WTC11 (cell line): ENCODE data around the gene SF3B4. TPM values are rescaled to one million over a fixed set of nuclear protein-coding genes. Genes with fewer than 3 reads are reported as not detected.

Experiments
- ATAC-seq: fragments of 200-7000 bp; cut with Tn5 transposase; 2 replicates; pipeline ENCODE4 v1.10.0; 2021; ENCODE audit warnings: mild to moderate bottlenecking, moderate library complexity
- CTCF ChIA-PET: fragments of 300-600 bp; sonication (Branson Sonifier 250); formaldehyde crosslinking; loops from one replicate; lab custom pipeline; 2021; ENCODE audit warnings: antibody characterized with exemption; lab: Charles Lee
- POLR2A ChIA-PET: fragments of 350-600 bp; sonication (Branson Sonifier 250); formaldehyde crosslinking; loops from one replicate; lab custom pipeline; 2021; ENCODE audit warnings: antibody characterized with exemption; lab: Charles Lee
- DNase-seq: peaks from one replicate; pipeline ENCODE4 v3.0.0; 2021; ENCODE audit warnings: low spot score
- H3K27ac Mint-ChIP-seq: 2 replicates; pipeline ENCODE4 v1.8.0; 2021; ENCODE audit warnings: mixed read lengths
- H3K27me3 Mint-ChIP-seq: 2 replicates; pipeline ENCODE4 v1.8.0; 2021; ENCODE audit warnings: low read depth, mild to moderate bottlenecking, moderate library complexity, mixed read lengths
- H3K36me3 Mint-ChIP-seq: 2 replicates; pipeline ENCODE4 v1.8.0; 2021; ENCODE audit warnings: mixed read lengths
- H3K4me1 Mint-ChIP-seq: 2 replicates; pipeline ENCODE4 v1.8.0; 2022; ENCODE audit warnings: mixed read lengths
- H3K4me3 Mint-ChIP-seq: 2 replicates; pipeline ENCODE4 v1.8.0; 2021; ENCODE audit warnings: mild to moderate bottlenecking, moderate library complexity, mixed read lengths
- H3K9me3 Mint-ChIP-seq: 2 replicates; pipeline ENCODE4 v1.8.0; 2021; ENCODE audit warnings: mixed read lengths
- GABPB1 ChIP-seq: sonication (generic); formaldehyde crosslinking; IDR thresholded peaks from 2 replicates; pipeline ENCODE4 v1.8.1; 2023; ENCODE audit warnings: mild to moderate bottlenecking, missing genetic modification reagents
- IRF2 ChIP-seq: sonication (generic); formaldehyde crosslinking; IDR thresholded peaks from 2 replicates; pipeline ENCODE4 v1.8.0; 2022; ENCODE audit warnings: low read depth, missing genetic modification reagents, borderline replicate concordance
- KAT7 ChIP-seq: sonication (generic); formaldehyde crosslinking; IDR thresholded peaks from 2 replicates; pipeline ENCODE4 v1.8.1; 2023; ENCODE audit warnings: missing genetic modification reagents, mild to moderate bottlenecking, borderline replicate concordance
- NFATC4 ChIP-seq: fragments of 250-450 bp; sonication (Bioruptor Pico); IDR thresholded peaks from 2 replicates; pipeline ENCODE4 v1.9.0; 2021; ENCODE audit warnings: mild to moderate bottlenecking
- RELA ChIP-seq: sonication (generic); formaldehyde crosslinking; IDR thresholded peaks from 2 replicates; pipeline ENCODE4 v1.8.1; 2022; ENCODE audit warnings: missing genetic modification reagents, mild to moderate bottlenecking, borderline replicate concordance
- TP53 ChIP-seq: sonication (generic); formaldehyde crosslinking; IDR thresholded peaks from 2 replicates; pipeline ENCODE4 v1.8.1; 2023; ENCODE audit warnings: mild to moderate bottlenecking, missing genetic modification reagents
- ZNF121 ChIP-seq: sonication (generic); formaldehyde crosslinking; IDR thresholded peaks from 2 replicates; pipeline ENCODE4 v1.8.0; 2023; ENCODE audit warnings: missing genetic modification reagents
- ZNF263 ChIP-seq: sonication (generic); formaldehyde crosslinking; IDR thresholded peaks from 2 replicates; pipeline ENCODE4 v1.8.1; 2022; ENCODE audit warnings: low read depth, mild to moderate bottlenecking, moderate library complexity, missing genetic modification reagents
- ZNF416 ChIP-seq: fragments of 250-450 bp; sonication (Bioruptor Pico); IDR thresholded peaks from 2 replicates; pipeline ENCODE4 v1.9.0; 2021; ENCODE audit warnings: mild to moderate bottlenecking, inconsistent platforms
- ZNF671 ChIP-seq: fragments of 250-450 bp; sonication (Bioruptor Pico); IDR thresholded peaks from 2 replicates; pipeline ENCODE4 v1.8.0; 2021; ENCODE audit warnings: mild to moderate bottlenecking
- total RNA-seq: library from RNA; stranded (reverse); gene quantifications from 3 replicates; pipeline ENCODE4 v1.2.3, GENCODE V29; 2021
- TF ChIP-seq, protein P1 (sequence below): fragments of 250-450 bp; sonication (Bioruptor Pico); IDR thresholded peaks from 2 replicates; pipeline ENCODE4 v1.8.0; 2021; ENCODE audit warnings: mild to moderate bottlenecking
- TF ChIP-seq, protein P2 (sequence below): sonication (generic); formaldehyde crosslinking; IDR thresholded peaks from 2 replicates; pipeline ENCODE4 v1.8.1; 2023; ENCODE audit warnings: mild to moderate bottlenecking, missing genetic modification reagents, borderline replicate concordance
- TF ChIP-seq, protein P3 (sequence below): sonication (generic); formaldehyde crosslinking; IDR thresholded peaks from 2 replicates; pipeline ENCODE4 v1.8.1; 2023; ENCODE audit warnings: mild to moderate bottlenecking, missing genetic modification reagents
- TF ChIP-seq, protein P4 (sequence below): fragments of 250-450 bp; sonication (Bioruptor Pico); IDR thresholded peaks from 2 replicates; pipeline ENCODE4 v1.9.0; 2021; ENCODE audit warnings: mild to moderate bottlenecking, borderline replicate concordance
- TF ChIP-seq, protein P5 (sequence below): sonication (generic); formaldehyde crosslinking; IDR thresholded peaks from 2 replicates; pipeline ENCODE4 v1.8.0; 2022; ENCODE audit warnings: mild to moderate bottlenecking, missing genetic modification reagents
- TF ChIP-seq, protein P6 (sequence below): sonication (generic); formaldehyde crosslinking; IDR thresholded peaks from 2 replicates; pipeline ENCODE4 v1.8.1; 2023; ENCODE audit warnings: mild to moderate bottlenecking, moderate library complexity, missing genetic modification reagents

SF3B4 gene
- total RNA-seq, 1 experiment from 2014 or later = 90.1 TPM

DNA sequence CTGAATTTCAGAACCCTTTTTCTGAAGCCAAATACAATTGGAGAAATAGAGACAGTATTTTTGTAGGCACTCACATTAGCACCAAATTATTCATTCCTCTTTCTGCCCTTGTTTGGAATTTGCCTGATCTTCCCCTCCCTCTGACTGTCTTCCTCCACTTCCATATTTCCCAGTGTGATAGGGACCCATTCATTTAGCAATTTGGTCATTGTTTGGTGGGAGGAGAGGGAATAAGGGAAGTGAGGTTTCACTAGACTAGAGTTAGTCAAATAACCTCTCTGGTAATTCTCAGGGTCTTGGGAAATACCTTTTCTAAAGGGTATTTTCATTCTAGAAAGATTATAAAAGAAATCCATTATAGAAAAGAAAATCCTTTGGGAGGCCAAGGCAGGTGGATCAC lies 40.0 kb upstream of the SF3B4 start:
- CTCF ChIA-PET = no interaction called here
- Mint-ChIP-seq H3K4me1 (no peaks in the 10 kb centered on the region), H3K4me3 (no peak overlapping the region), H3K27ac (no peak overlapping the region), H3K36me3 (peaks cover 43% of the 10 kb centered on the region), H3K9me3 (no peaks in the 10 kb centered on the region), H3K27me3 (no peaks in the 10 kb centered on the region)
- POLR2A ChIA-PET = interaction anchor here (0.7 kb wide), 2 partner anchors 43 to 113 kb away, joined by 5 to 6 read pairs; no protein-coding TSS in a partner anchor
- TF ChIP-seq TP53 (CRISPR knock-in tag) = no peak
- TF ChIP-seq RELA (CRISPR knock-in tag) = no peak
- TF ChIP-seq, protein P1, sequence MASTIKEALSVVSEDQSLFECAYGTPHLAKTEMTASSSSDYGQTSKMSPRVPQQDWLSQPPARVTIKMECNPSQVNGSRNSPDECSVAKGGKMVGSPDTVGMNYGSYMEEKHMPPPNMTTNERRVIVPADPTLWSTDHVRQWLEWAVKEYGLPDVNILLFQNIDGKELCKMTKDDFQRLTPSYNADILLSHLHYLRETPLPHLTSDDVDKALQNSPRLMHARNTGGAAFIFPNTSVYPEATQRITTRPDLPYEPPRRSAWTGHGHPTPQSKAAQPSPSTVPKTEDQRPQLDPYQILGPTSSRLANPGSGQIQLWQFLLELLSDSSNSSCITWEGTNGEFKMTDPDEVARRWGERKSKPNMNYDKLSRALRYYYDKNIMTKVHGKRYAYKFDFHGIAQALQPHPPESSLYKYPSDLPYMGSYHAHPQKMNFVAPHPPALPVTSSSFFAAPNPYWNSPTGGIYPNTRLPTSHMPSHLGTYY (CRISPR knock-in tag) = no peak
- TF ChIP-seq, protein P2, sequence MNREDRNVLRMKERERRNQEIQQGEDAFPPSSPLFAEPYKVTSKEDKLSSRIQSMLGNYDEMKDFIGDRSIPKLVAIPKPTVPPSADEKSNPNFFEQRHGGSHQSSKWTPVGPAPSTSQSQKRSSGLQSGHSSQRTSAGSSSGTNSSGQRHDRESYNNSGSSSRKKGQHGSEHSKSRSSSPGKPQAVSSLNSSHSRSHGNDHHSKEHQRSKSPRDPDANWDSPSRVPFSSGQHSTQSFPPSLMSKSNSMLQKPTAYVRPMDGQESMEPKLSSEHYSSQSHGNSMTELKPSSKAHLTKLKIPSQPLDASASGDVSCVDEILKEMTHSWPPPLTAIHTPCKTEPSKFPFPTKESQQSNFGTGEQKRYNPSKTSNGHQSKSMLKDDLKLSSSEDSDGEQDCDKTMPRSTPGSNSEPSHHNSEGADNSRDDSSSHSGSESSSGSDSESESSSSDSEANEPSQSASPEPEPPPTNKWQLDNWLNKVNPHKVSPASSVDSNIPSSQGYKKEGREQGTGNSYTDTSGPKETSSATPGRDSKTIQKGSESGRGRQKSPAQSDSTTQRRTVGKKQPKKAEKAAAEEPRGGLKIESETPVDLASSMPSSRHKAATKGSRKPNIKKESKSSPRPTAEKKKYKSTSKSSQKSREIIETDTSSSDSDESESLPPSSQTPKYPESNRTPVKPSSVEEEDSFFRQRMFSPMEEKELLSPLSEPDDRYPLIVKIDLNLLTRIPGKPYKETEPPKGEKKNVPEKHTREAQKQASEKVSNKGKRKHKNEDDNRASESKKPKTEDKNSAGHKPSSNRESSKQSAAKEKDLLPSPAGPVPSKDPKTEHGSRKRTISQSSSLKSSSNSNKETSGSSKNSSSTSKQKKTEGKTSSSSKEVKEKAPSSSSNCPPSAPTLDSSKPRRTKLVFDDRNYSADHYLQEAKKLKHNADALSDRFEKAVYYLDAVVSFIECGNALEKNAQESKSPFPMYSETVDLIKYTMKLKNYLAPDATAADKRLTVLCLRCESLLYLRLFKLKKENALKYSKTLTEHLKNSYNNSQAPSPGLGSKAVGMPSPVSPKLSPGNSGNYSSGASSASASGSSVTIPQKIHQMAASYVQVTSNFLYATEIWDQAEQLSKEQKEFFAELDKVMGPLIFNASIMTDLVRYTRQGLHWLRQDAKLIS = no peak
- TF ChIP-seq NFATC4 (CRISPR knock-in tag) = no peak
- TF ChIP-seq IRF2 (CRISPR knock-in tag) = no peak
- TF ChIP-seq ZNF416 (CRISPR knock-in tag) = no peak
- TF ChIP-seq GABPB1 (CRISPR knock-in tag) = no peak
- ATAC-seq = no peak
- DNase-seq = no peak

DNA sequence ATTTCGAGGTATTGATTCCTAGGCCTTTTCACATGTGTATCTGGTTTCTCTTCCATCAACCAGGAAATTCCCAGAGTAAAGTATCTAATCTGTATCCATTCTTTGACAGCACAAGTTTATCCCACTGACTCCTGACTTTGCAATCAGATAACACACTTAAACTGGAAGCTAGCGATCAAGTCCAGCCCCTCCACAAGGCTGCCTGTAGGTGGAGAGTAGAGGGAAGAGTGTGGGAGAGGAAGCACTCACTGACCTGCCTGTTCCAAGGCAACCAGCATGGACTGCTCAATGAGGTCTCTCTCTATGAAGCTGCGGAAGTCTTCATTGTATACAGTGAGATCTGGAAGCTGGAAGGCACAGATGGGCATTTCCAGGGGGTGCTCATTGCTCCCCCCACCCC lies 39.4 kb upstream of the SF3B4 start:
- H3K36me3 Mint-ChIP-seq = peaks cover 43% of the 10 kb centered on the region
- ATAC-seq = peak; percentile 41; the same call in 1 of the 2 replicates
- CTCF ChIA-PET = no interaction called here
- TF ChIP-seq, protein P3, sequence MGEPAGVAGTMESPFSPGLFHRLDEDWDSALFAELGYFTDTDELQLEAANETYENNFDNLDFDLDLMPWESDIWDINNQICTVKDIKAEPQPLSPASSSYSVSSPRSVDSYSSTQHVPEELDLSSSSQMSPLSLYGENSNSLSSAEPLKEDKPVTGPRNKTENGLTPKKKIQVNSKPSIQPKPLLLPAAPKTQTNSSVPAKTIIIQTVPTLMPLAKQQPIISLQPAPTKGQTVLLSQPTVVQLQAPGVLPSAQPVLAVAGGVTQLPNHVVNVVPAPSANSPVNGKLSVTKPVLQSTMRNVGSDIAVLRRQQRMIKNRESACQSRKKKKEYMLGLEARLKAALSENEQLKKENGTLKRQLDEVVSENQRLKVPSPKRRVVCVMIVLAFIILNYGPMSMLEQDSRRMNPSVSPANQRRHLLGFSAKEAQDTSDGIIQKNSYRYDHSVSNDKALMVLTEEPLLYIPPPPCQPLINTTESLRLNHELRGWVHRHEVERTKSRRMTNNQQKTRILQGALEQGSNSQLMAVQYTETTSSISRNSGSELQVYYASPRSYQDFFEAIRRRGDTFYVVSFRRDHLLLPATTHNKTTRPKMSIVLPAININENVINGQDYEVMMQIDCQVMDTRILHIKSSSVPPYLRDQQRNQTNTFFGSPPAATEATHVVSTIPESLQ = no peak
- TF ChIP-seq, protein P4, sequence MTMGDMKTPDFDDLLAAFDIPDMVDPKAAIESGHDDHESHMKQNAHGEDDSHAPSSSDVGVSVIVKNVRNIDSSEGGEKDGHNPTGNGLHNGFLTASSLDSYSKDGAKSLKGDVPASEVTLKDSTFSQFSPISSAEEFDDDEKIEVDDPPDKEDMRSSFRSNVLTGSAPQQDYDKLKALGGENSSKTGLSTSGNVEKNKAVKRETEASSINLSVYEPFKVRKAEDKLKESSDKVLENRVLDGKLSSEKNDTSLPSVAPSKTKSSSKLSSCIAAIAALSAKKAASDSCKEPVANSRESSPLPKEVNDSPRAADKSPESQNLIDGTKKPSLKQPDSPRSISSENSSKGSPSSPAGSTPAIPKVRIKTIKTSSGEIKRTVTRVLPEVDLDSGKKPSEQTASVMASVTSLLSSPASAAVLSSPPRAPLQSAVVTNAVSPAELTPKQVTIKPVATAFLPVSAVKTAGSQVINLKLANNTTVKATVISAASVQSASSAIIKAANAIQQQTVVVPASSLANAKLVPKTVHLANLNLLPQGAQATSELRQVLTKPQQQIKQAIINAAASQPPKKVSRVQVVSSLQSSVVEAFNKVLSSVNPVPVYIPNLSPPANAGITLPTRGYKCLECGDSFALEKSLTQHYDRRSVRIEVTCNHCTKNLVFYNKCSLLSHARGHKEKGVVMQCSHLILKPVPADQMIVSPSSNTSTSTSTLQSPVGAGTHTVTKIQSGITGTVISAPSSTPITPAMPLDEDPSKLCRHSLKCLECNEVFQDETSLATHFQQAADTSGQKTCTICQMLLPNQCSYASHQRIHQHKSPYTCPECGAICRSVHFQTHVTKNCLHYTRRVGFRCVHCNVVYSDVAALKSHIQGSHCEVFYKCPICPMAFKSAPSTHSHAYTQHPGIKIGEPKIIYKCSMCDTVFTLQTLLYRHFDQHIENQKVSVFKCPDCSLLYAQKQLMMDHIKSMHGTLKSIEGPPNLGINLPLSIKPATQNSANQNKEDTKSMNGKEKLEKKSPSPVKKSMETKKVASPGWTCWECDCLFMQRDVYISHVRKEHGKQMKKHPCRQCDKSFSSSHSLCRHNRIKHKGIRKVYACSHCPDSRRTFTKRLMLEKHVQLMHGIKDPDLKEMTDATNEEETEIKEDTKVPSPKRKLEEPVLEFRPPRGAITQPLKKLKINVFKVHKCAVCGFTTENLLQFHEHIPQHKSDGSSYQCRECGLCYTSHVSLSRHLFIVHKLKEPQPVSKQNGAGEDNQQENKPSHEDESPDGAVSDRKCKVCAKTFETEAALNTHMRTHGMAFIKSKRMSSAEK (CRISPR knock-in tag) = no peak
- TF ChIP-seq ZNF121 (CRISPR knock-in tag) = no peak
- TF ChIP-seq ZNF263 (CRISPR knock-in tag) = no peak
- TF ChIP-seq KAT7 (CRISPR knock-in tag) = no peak
- TF ChIP-seq, protein P5, sequence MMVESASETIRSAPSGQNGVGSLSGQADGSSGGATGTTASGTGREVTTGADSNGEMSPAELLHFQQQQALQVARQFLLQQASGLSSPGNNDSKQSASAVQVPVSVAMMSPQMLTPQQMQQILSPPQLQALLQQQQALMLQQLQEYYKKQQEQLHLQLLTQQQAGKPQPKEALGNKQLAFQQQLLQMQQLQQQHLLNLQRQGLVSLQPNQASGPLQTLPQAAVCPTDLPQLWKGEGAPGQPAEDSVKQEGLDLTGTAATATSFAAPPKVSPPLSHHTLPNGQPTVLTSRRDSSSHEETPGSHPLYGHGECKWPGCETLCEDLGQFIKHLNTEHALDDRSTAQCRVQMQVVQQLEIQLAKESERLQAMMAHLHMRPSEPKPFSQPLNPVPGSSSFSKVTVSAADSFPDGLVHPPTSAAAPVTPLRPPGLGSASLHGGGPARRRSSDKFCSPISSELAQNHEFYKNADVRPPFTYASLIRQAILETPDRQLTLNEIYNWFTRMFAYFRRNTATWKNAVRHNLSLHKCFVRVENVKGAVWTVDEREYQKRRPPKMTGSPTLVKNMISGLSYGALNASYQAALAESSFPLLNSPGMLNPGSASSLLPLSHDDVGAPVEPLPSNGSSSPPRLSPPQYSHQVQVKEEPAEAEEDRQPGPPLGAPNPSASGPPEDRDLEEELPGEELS (CRISPR knock-in tag) = no peak
- TF ChIP-seq, protein P1 (CRISPR knock-in tag) = no peak
- TF ChIP-seq, protein P6, sequence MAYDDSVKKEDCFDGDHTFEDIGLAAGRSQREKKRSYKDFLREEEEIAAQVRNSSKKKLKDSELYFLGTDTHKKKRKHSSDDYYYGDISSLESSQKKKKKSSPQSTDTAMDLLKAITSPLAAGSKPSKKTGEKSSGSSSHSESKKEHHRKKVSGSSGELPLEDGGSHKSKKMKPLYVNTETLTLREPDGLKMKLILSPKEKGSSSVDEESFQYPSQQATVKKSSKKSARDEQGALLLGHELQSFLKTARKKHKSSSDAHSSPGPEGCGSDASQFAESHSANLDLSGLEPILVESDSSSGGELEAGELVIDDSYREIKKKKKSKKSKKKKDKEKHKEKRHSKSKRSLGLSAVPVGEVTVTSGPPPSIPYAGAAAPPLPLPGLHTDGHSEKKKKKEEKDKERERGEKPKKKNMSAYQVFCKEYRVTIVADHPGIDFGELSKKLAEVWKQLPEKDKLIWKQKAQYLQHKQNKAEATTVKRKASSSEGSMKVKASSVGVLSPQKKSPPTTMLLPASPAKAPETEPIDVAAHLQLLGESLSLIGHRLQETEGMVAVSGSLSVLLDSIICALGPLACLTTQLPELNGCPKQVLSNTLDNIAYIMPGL = no peak
- TF ChIP-seq ZNF671 (CRISPR knock-in tag) = no peak

More for the DNA sequence above, 39.4 kb upstream of the SF3B4 start:
- Mint-ChIP-seq H3K27me3 (no peaks in the 10 kb centered on the region), H3K4me1 (no peaks in the 10 kb centered on the region), H3K27ac (no peak overlapping the region), H3K9me3 (no peaks in the 10 kb centered on the region), H3K4me3 (no peak overlapping the region)
- POLR2A ChIA-PET = no interaction called here
- no peak for DNase-seq
